ENCODE results near the gene TTLL9.

The TTLL9 gene

DNA sequence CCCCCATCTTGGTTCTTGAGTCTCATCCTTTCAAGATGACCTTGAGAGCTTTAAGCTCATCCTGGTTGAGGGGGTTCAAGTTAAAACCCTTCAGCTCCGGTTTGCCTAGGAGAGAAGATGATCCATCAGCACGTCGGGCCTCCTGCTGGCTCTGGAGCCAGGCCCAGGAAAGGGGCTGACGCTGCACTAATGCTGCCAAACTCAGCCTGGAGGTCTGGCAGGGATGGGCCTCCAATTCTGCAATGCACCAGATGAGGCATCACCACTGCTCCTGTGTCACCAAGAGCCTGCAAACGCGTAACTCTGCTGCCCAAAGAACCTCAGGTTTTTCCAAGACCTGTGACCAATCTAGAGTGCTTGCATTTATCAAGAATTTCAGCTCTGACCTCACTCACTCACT is 75.4 kb downstream of the TTLL9 start:
- DNase-seq (ENCODE audit: low read depth), result peak; percentile 24

DNA sequence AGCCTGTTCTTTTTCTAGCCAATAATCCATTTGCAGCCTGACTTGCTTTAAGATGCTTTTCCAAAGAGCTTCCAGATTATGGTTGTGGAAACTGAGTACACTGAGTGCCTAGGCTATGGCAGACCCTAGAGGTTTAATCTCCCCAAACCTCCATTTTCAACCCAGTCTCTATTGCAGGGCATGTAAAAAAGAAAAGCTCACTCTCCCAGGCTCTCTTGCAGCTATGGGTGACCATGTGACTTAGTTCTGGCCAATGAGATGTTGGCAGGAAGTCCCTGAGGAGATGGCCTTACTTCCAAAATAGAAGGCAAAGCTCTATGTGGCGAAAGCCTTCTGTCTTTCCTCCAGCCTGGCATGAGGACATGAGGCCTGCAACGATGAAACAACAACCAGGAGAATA is 77.6 kb downstream of the TTLL9 start:
- no peak for DNase-seq (ENCODE audit: low read depth)

DNA sequence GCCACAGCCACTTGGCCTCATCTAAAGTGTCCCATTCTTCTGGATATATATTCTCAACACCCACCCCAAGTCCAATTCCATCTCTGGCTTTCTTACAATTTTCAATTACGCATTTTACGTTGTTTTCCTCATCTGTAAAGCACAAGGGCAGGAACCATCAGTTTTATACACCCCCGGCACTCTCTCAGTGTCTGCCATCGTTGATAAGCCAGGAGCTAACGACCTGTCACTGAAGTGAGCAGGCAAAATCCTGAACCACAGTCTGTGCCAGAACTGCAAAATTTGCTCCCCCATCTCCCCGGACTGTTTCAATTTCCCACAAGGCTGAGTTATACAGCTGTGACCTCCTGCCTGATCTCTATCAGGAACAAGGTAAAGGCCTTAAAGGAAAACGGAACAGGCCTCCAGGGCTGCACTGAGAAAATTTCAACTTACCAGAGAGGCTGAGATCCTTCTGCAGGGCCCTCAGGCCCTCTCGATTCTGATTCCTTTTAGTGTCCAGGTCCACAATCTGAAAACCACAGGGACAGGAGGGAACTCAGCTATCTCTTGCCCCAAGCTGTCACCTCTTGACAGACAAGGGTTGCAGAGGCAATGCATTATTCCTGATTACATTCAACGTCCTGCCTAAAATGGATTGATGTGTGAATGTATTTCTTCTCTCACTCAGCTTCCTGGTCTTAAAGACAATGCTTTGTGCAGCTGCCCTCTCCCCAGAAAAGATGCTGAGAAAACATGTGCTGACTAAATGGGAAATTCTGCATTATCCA is 79.6 kb downstream of the TTLL9 start:
- no peak for DNase-seq (ENCODE audit: low read depth)

DNA sequence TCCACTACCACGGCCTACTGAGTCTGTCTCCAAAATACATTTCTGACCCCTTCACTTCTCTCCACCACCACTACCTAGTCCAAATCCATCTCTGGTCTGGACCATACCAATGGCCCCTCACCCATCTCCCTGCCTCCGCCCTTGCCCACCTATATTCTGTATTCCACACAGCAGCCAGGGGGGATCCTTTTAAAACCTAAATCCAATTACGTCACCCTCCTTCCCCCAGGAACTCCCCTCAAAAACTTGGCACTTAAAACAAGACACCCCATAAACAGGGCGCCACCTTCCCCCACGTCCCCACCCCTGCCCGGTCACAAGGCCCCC is 80.7 kb downstream of the TTLL9 start:
- DNase-seq (ENCODE audit: low read depth), result no peak

DNA sequence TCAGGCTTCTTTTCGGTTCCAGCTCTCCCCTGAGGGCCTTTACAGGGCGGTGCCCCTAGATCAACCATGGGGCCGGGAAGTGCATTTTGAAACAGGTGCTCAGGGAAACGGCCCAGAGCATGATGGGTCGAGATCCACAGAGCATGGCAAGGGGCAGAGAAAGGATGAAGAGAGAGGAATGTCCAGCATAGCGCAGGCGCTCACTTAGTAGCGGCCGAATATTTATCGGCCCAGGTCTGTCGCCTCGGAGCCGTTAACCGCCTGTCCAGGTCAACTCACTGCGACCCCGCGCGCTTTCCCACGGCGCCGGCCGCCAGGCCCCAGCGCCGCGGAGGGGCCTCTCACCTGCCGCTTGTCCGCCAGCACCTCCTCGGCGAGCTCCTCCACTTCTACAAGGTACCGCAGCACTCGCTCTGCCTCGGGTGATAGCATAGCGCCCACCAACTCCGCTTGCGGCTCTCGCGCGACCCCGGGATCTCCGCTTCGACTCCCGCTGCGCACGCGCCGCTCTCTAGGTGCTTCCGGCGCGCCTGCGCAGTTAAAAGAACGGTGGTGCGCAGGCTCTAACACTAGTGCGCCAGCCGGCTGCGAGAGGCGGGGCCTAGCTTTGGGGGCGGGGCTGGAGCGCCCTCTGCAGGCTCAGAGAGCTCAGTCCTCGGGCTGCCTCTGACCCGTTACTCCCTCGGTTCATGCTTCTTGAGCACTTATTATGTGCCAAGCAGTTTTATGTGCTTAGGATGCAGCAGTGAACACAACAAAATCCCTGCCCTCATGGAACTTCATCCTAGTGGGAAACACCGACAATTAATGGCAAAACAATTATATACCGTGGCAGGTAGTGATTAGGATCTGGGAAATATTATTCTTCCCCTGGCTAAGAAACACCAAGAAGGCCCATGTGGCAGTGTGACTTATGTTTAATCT is 81.4 kb downstream of the TTLL9 start, which contains the start of gene PDRG1:
Gene PDRG1, minus strand, starts transcription at position 517 of the 924 bp plus-strand sequence. Its CDS starts 85 bp downstream, at position 432.
- DNase-seq (ENCODE audit: low read depth), result peak; percentile 91

DNA sequence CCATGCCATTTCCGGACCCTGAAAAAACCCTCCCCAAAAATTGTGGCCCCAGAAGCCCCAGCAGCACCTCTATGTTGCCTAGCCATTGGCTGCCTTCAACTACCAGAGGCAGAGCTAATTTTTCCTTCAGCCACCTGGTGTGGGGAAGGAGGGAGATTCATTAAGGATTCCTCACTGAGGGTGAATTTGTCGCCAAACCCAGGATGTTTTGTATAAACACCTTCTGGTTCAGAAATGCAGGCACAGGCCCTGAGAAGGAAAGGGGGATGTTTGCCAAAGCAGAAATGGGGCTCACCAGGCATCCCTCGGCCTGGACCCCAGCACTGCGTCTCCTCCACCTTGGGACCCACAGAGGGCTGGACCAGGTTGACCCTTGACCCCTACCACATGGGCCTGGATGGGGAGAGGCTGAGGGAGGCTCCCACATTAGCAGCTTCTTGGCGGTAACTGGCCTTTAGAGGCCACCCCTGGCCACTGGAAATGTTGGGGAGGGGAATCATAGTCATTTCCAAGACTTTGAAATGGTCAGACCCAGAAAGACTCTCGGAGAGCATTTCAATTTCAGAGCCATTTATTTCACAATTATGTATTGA is 83.2 kb downstream of the TTLL9 start:
- DNase-seq (ENCODE audit: low read depth), result no peak

DNA sequence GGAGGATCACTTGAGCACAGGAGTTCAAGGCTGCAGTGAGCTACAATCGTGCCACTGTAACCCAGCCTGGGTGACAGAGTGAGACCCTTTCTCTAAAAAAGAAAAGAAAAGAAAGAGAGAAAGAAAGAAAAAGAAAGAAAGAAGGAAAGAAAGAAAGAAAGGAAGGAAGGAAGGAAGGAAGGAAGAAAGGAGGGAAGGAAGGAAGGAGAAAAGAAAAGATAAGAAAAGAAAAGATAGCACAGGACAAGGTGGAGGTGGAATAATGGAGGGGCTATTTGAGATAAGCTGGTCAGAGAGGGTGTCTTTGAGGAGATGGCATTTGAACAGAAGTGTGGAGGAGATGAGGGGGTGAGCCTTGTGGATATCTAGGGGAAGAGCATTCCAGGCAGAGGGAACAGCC is 84.1 kb downstream of the TTLL9 start:
- no peak for DNase-seq (ENCODE audit: low read depth)

DNA sequence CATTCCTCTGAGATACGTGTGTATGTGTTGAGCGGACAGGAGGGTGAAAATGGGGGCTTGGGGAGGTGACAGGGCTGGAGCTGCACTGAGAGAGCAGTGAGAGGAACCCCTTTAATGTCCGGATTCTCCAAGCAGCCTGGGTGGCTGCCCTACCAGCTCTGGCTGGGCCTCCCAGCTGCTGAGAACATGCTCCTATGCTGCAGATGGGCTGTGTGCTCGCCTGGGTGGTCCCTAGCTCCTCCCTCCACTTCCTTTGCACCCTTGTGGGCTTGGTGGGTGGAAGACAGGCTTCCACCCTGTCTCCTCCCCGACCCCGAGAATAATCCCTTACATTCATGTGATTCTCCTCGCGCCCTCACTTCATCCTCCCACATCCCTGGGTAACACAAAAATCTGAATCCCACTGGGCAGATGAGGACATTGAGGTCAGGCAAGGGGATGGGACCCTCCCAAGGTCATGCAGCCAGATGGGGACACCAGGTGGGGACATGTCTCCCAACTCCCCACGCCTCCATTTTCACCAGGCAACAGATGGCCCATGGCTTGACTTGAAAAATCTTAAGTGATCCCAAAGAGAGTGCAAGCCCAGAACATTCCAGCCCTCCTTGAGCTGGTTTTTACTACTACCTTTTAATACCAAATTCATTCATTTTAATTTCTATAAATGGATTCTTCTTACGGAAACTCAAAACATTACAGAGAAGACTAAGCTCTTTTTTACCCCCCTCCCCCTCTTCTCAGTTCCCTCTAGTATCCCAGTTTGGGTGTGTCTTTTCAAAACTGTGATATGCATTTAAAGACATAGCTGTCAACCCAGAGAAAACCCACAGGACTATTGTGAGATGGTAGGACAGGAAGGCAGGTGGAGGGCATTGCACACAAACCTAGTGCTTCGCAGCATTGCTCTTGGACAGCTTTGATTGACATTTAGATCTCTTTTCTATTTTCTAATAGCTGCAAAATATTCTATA is 86.4 kb downstream of the TTLL9 start:
- no peak for DNase-seq (ENCODE audit: low read depth)

DNA sequence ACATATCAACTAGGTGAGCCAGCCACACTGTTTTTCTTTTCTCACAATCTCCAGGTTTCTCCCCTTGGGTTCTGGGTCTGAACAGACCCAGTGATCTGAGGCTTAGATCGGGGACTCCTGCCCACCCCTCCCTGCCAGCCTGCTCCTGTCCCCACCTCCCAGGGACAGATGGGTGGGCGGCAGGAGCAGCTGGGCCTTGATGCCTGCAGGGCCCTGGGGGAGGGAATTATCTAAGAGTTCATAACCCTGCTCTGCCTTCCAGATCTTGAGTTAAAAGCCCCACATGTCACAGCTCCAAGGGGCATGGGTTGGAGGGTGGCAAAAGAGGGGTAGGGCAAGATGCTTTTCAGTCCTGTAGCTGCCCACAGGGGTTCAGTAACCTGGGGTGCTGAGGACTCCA is 92.3 kb downstream of the TTLL9 start:
- DNase-seq (ENCODE audit: low read depth), result no peak

DNA sequence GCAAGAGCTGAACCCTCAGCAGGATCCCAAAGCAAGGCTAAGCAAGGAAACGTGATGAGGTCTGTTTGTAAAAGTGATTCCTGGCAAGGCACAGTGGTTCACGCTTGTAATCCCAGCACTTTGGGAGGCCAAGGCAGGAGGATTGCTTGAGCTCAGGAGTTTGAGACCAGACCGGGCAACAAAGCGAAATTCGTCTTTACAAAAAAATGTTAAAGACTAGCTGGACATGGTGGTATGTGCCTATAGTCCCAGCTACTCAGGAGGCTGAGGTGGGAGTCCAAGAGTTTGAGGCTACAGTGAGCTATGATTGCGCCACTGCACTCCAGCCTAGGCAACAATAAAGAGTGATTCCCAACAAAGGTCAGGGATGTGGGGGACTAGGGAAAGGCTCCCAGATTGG is 93.5 kb downstream of the TTLL9 start:
- no peak for DNase-seq (ENCODE audit: low read depth)

DNA sequence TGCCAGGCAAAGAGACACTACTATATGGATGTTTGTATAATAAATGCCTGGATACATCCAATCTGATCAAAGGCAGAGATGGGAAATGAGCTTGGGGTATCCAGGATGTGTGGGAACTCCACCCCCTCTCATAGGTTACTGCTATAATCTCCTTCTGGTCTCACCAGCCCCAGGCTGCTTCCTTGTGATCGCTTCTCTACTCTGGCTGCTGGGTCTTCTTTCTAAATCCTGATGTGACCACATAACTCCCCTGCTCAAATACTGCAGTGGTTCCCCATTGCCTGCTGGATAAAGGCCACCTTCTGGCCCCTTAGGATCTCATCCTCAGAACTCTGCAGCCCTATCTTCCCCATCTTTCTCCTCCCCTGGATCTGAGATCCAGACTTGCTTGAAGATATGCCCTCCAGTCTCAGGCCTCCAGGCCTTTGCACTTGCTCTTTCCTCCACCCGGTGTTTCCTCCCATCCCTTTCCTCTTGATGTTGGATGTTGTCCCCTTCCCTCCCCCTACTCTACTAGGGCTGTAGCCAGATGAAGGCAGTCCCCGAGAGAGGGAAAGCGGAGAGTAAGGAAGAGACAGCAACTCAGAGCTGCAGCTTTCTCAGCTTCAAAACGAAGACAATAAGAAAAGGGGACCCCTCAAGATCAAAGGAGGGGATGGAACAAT is 96.7 kb downstream of the TTLL9 start:
- DNase-seq (ENCODE audit: low read depth), result no peak

DNA sequence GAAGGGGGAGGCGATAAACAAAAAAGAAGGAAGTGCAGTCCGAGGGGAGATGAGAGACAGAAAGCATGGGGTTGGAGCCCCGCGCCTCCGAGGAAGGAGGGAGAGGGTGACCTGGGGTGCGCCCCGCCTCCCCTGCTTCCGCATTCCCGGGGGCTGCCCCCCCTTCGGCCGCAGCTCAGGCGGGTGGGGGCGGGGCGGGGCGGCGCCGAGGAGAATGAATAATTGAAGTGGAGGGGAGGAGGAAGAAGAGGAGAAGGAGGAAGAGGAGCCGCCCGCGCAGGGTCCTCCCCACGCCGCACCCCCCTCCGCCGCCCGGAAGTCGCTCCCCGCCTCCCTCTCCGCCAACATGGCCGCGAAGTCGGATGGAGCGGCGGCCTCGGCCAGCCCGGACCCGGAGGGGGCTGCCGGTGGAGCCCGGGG is 97.4 kb downstream of the TTLL9 start, which contains the start of gene XKR7:
Gene XKR7, plus strand, starts transcription at position 322 of the 420 bp plus-strand sequence. Its CDS starts 25 bp downstream, at position 347.
- no peak for DNase-seq (ENCODE audit: low read depth)

DNA sequence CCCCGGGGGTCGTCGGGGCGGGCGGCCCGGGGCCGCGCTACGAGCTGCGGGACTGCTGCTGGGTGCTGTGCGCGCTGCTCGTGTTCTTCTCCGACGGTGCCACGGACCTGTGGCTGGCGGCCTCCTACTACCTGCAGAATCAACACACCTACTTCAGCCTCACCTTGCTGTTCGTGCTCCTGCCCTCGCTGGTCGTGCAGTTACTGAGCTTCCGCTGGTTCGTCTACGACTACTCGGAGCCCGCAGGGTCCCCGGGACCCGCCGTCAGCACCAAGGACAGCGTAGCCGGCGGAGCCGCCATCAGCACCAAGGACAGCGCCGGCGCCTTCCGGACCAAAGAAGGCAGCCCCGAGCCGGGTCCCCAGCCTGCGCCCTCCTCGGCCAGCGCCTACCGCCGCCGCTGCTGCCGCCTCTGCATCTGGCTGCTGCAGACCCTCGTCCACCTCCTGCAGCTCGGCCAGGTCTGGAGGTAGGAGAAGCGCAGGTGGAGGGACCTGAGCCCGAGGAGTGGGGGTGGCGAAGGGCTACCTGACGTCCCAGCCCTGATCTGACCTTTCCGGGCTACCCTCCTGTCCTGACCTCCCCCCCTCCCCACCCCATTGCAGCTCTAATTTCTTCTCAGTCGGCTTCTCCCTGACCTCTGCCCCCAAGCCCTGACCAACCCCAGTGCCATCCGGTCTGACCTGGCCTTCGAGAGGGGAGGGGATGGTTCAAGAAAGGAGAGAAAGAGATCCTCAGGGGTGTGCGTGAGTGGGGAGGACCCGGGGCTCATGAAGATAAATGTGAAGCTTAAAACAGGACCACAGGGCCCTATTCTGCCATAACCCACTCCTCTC is 98.1 kb downstream of the TTLL9 start:
- peak; percentile 31 for DNase-seq (ENCODE audit: low read depth)

DNA sequence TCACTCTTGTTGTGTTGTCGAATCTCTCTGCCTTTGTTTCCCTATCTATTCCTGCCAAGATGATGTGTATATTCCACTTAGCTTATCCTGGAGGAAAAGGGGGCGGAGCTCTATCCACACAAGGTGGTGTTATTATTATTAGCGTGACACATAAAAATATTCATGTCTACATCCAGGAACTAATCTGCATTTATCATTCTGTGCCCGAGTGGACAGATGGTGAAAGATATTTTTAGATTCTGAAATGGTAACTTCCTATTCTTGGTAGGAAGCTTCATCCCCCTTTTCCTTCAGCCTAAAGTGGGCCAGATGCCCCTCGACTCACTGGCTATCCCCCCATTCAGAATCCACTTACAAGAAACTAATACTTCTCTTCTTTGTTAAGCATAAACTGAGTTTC is 99.6 kb downstream of the TTLL9 start:
- no peak for DNase-seq (ENCODE audit: low read depth)

DNA sequence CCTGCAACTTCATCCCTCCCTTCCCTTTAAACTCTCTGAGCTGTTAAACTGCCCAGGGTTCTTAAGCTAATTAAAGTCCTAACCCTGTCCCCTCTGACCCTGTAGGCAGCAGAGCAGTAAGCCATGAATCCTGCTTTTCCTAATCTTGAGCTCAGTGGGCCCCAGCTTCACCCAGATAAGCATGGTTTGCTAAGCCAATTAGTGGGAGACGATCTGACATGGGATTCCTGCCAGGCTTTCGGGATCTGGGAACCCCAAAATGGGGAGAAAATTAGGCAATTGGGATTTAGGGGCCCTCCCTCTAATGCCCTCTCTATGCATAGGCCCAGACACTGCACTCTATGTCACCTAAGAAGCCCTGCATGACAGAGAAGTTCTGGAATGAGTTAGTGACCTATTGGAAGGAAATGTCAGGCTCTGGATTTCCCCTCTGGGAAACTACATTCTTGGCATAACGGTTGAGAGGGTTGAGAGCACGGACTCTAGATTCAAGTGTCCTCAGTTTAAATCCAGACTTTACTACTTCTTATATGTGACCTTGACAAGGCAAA is 102.1 kb downstream of the TTLL9 start:
- no peak for DNase-seq (ENCODE audit: low read depth)

DNA sequence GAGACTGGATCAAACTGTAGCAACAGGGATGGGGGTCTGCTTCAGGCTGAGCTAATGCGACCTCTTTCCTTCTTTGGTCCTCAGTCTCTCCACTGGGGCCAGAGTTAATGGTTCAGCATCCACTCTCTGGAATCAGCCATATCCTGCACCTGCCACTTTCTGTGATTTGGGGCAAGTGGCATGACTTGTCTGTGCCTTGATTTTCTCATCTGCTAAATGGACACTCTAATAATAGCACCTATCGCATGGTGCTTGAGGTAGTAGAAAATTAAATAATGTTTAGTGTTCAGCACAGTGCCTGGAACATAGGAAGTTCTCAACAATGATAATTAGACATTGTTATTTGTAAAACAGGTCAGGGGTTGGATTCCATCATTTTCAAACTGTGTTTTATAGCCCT is 103.9 kb downstream of the TTLL9 start:
- DNase-seq (ENCODE audit: low read depth), result no peak

DNA sequence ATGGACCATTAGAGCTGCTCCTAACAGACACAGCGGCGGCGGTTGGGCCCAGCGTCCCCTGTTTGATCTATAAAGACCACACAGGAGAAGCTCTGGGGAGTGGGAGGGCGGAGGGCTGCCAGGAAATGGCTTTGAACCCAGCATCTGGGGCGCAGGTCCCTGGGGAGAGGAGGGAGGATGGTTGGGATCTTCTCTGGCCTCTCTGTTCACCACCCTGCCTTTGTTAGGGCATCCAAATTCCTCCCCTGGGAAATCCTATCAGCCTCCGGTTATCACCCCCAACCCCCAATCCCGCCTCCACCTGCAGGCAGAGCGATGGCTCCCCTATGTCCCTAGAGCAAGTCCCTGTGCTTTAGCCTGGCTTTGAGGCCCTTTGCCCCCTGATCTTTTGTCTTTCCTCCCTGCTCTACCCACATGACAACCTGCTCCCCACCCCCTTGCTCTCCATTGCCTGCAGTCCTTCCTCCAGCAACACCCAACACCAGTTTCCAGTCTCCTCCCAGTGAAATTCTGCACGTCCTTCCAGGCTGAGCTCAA is 104.6 kb downstream of the TTLL9 start:
- DNase-seq (ENCODE audit: low read depth), result no peak

DNA sequence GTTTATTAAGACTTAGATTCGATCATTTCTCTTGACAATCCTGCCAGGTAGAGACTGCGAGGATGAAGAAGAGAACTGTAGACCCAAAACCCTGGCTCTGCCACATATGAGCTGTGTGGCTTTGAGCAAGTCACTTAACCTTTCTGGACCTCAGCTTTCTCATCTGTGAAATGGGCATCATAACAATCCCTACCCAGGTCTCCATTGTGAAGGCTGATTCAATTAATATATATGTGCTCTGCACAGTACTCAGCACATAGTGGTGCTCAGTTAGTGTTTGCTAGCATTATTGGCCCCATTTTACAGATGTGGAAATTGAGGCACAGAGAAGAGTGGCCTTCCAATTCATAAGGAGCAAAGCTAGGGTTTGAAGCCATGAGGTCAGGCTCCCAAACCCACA is 105.4 kb downstream of the TTLL9 start:
- DNase-seq (ENCODE audit: low read depth), result no peak

DNA sequence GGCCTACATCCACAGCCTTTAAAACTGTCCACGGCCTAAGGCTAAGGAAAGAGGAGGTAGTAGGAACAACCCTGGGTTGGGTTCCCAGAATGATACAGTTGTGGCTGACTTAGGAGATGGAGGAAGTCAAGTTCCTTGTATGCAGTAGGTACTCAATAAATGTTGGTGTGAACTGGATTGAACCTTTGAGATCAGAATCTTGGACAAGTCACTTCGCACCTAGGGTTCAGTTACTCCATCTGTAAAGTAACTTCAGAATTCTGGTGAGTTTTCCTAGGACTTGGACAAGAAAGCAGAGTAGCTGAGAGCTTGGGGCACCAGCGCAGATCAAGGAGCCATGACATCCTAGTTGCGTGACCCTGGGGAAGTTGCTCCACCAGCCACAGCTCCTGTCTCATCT is 106.6 kb downstream of the TTLL9 start:
- no peak for DNase-seq (ENCODE audit: low read depth)
